ENCODE measurements around the gene UMODL1. TPM values are rescaled to one million over a fixed set of nuclear protein-coding genes. Genes with fewer than 3 reads are reported as not detected.

UMODL1 gene
- total RNA-seq, 1 experiment from 2014 or later: not detected

GRCh38 chr21:42162831-42163510, 91.9 kb downstream of the UMODL1 start:
- WGBS (ENCODE audit: extremely low coverage, insufficient read length, low lambda C conversion rate): no CpG with 5 or more reads among the region's 9 CpGs
- Histone ChIP-seq H2BK20ac (ENCODE audit: low read depth, low read length, poor library complexity, severe bottlenecking) (no peak overlapping the region), H4K5ac (ENCODE audit: insufficient read length, low read depth, low read length) (no peak overlapping the region), H3K18ac (ENCODE audit: insufficient read length, low read depth, low read length) (no peak overlapping the region), H3K56ac (ENCODE audit: insufficient read length, low read depth, low read length) (no peak overlapping the region), H3K9ac (ENCODE audit: extremely low read depth, insufficient read length, low read length) (no peak overlapping the region), H3K9me3 (ENCODE audit: control insufficient read depth, low read depth, low read length) (no peaks in the 10 kb centered on the region), H4K8ac (replicated peaks; ENCODE audit: insufficient read length, low read depth, low read length) (no peak overlapping the region), H3K27me3 (ENCODE audit: insufficient read depth, low read length) (no peaks in the 10 kb centered on the region), H4K20me1 (ENCODE audit: control insufficient read depth, insufficient read depth, insufficient read length) (no peaks in the 10 kb centered on the region), H2BK15ac (ENCODE audit: low read depth, low read length) (no peak overlapping the region), H3K79me1 (ENCODE audit: insufficient read depth, low read depth, low read length, poor library complexity, severe bottlenecking) (no peaks in the 10 kb centered on the region), H3K4me1 (ENCODE audit: insufficient read depth, low read length) (peaks cover 3% of the 10 kb centered on the region; the same call in 1 of the 2 replicates), H3T11ph (ENCODE audit: low read length) (no peak overlapping the region), H4K91ac (ENCODE audit: insufficient read length, low read depth, low read length) (no peak overlapping the region), H3K79me2 (ENCODE audit: insufficient read depth, low read length) (no peaks in the 10 kb centered on the region), H3K23me2 (ENCODE audit: insufficient read length, low read depth, low read length, poor library complexity, severe bottlenecking) (peaks cover 4% of the 10 kb centered on the region), H3K14ac (ENCODE audit: insufficient read depth, low read length) (no peak overlapping the region; the same call in 1 of the 2 replicates), H3K27ac (ENCODE audit: insufficient read length, low read depth, low read length) (no peak overlapping the region), H2BK120ac (ENCODE audit: low read depth, low read length, poor library complexity, severe bottlenecking) (no peak overlapping the region), H2BK5ac (ENCODE audit: insufficient read length, low read length) (no peak overlapping the region), H3K4me2 (ENCODE audit: insufficient read depth, insufficient read length, low read length) (no peak overlapping the region), H3K4ac (ENCODE audit: low read depth, low read length) (no peak overlapping the region), H2AK5ac (ENCODE audit: insufficient read length, low read length) (no peak overlapping the region), H2AFZ (ENCODE audit: low read length) (no peak overlapping the region), H2BK12ac (ENCODE audit: insufficient read length, low read depth, low read length) (no peak overlapping the region), H3K23ac (ENCODE audit: insufficient read length, low read depth, low read length) (no peak overlapping the region)
- Mint-ChIP-seq H3K4me1 (peaks cover 4 to 6% of the 10 kb centered on the region in 2 experiments; a peak in 3 of 4 replicates), H3K27ac (peak overlapping the region in 1 of 3 experiments; percentile 49; a peak in 1 of 7 replicates), H3K27me3 (ENCODE audit: low read depth) (no peaks in the 10 kb centered on the region; the same call in 1 of the 2 replicates), H3K36me3 (ENCODE audit: insufficient read depth in 1 of 3, low read depth in 3 of 3) (no peaks in the 10 kb centered on the region), H3K9me3 (no peaks in the 10 kb centered on the region), H3K4me3 (no peak overlapping the region)
- DNase-seq: no peak
- TF ChIP-seq CTCF (conservative IDR thresholded peaks at IDR 0.05): no peak
